ENCODE measurements around the gene RNGTT.

Gene RNGTT

GRCh38 chr6:88629838-88630494 lies 333.5 kb downstream of the RNGTT start:
- no peaks in the 10 kb centered on the region for H3K9me3 ChIP-seq (ENCODE audit: control insufficient read depth in 2 of 2, low read length in 2 of 2)
- no peaks in the 10 kb centered on the region for H3K36me3 ChIP-seq (ENCODE audit: control insufficient read depth in 2 of 2, insufficient read depth in 2 of 2, low read length in 2 of 2)
- H3K4me3 ChIP-seq (ENCODE audit: low read length in 2 of 2) = no peak overlapping the region
- no peaks in the 10 kb centered on the region for H3K4me1 ChIP-seq (ENCODE audit: control insufficient read depth, insufficient read depth, low read length)
- H3K27me3 ChIP-seq (ENCODE audit: control insufficient read depth in 1 of 2, insufficient read depth in 2 of 2, low read length in 2 of 2) = no peaks in the 10 kb centered on the region
- H3K9ac ChIP-seq (ENCODE audit: low read length in 2 of 2) = no peak overlapping the region
- H3K27ac ChIP-seq (ENCODE audit: low read length) = no peak overlapping the region

- Histone ChIP-seq H3K9me3 (ENCODE audit: control insufficient read depth in 2 of 2, low read length in 2 of 2) (no peaks in the 10 kb centered on the region), H3K9ac (ENCODE audit: low read length in 2 of 2) (no peak overlapping the region), H3K36me3 (ENCODE audit: control insufficient read depth in 2 of 2, insufficient read depth in 2 of 2, low read length in 2 of 2) (no peaks in the 10 kb centered on the region), H3K27me3 (ENCODE audit: control insufficient read depth in 1 of 2, insufficient read depth in 2 of 2, low read length in 2 of 2) (no peaks in the 10 kb centered on the region), H3K4me1 (ENCODE audit: control insufficient read depth, insufficient read depth, low read length) (no peaks in the 10 kb centered on the region), H3K27ac (ENCODE audit: low read length) (no peak overlapping the region), H3K4me3 (ENCODE audit: low read length in 2 of 2) (no peak overlapping the region)
Measured at GRCh38 chr6:88626460-88626859, 337.0 kb downstream of the RNGTT start.

- H3K36me3 ChIP-seq (ENCODE audit: control insufficient read depth in 2 of 2, insufficient read depth in 2 of 2, low read length in 2 of 2) = no peaks in the 10 kb centered on the region
- no peak overlapping the region for H3K27ac ChIP-seq (ENCODE audit: low read length)
- H3K9me3 ChIP-seq (ENCODE audit: control insufficient read depth in 2 of 2, low read length in 2 of 2) = no peaks in the 10 kb centered on the region
- no peak overlapping the region for H3K4me3 ChIP-seq (ENCODE audit: low read length in 2 of 2)
- H3K4me1 ChIP-seq (ENCODE audit: control insufficient read depth, insufficient read depth, low read length) = no peaks in the 10 kb centered on the region
- H3K9ac ChIP-seq (ENCODE audit: low read length in 2 of 2) = no peak overlapping the region
- no peaks in the 10 kb centered on the region for H3K27me3 ChIP-seq (ENCODE audit: control insufficient read depth in 1 of 2, insufficient read depth in 2 of 2, low read length in 2 of 2)
Measured at GRCh38 chr6:88623531-88623930, 339.9 kb downstream of the RNGTT start.

GRCh38 chr6:88619951-88620350 lies 343.5 kb downstream of the RNGTT start:
- Histone ChIP-seq H3K27me3 (ENCODE audit: control insufficient read depth in 1 of 2, insufficient read depth in 2 of 2, low read length in 2 of 2) (no peaks in the 10 kb centered on the region), H3K4me3 (ENCODE audit: low read length in 2 of 2) (no peak overlapping the region), H3K9ac (ENCODE audit: low read length in 2 of 2) (no peak overlapping the region), H3K36me3 (ENCODE audit: control insufficient read depth in 2 of 2, insufficient read depth in 2 of 2, low read length in 2 of 2) (no peaks in the 10 kb centered on the region), H3K4me1 (ENCODE audit: control insufficient read depth, insufficient read depth, low read length) (no peaks in the 10 kb centered on the region), H3K9me3 (ENCODE audit: control insufficient read depth in 2 of 2, low read length in 2 of 2) (no peaks in the 10 kb centered on the region), H3K27ac (ENCODE audit: low read length) (no peak overlapping the region)

- H3K27me3 ChIP-seq (ENCODE audit: control insufficient read depth in 1 of 2, insufficient read depth in 2 of 2, low read length in 2 of 2) = no peaks in the 10 kb centered on the region
- H3K36me3 ChIP-seq (ENCODE audit: control insufficient read depth in 2 of 2, insufficient read depth in 2 of 2, low read length in 2 of 2) = no peaks in the 10 kb centered on the region
- no peak overlapping the region for H3K4me3 ChIP-seq (ENCODE audit: low read length in 2 of 2)
- H3K4me1 ChIP-seq (ENCODE audit: control insufficient read depth, insufficient read depth, low read length) = no peaks in the 10 kb centered on the region
- no peak overlapping the region for H3K27ac ChIP-seq (ENCODE audit: low read length)
- no peak overlapping the region for H3K9ac ChIP-seq (ENCODE audit: low read length in 2 of 2)
- H3K9me3 ChIP-seq (ENCODE audit: control insufficient read depth in 2 of 2, low read length in 2 of 2) = no peaks in the 10 kb centered on the region
Measured at GRCh38 chr6:88616380-88616779, 347.0 kb downstream of the RNGTT start.

- H3K27me3 ChIP-seq (ENCODE audit: control insufficient read depth in 1 of 2, insufficient read depth in 2 of 2, low read length in 2 of 2) = no peaks in the 10 kb centered on the region
- no peaks in the 10 kb centered on the region for H3K4me1 ChIP-seq (ENCODE audit: control insufficient read depth, insufficient read depth, low read length)
- H3K27ac ChIP-seq (ENCODE audit: low read length) = no peak overlapping the region
- H3K9ac ChIP-seq (ENCODE audit: low read length in 2 of 2) = no peak overlapping the region
- no peaks in the 10 kb centered on the region for H3K9me3 ChIP-seq (ENCODE audit: control insufficient read depth in 2 of 2, low read length in 2 of 2)
- no peak overlapping the region for H3K4me3 ChIP-seq (ENCODE audit: low read length in 2 of 2)
- no peaks in the 10 kb centered on the region for H3K36me3 ChIP-seq (ENCODE audit: control insufficient read depth in 2 of 2, insufficient read depth in 2 of 2, low read length in 2 of 2)
Measured at GRCh38 chr6:88614316-88614877, 349.0 kb downstream of the RNGTT start.

- H3K9me3 ChIP-seq (ENCODE audit: control insufficient read depth in 2 of 2, low read length in 2 of 2) = no peaks in the 10 kb centered on the region
- H3K9ac ChIP-seq (ENCODE audit: low read length in 2 of 2) = no peak overlapping the region
- no peaks in the 10 kb centered on the region for H3K36me3 ChIP-seq (ENCODE audit: control insufficient read depth in 2 of 2, insufficient read depth in 2 of 2, low read length in 2 of 2)
- no peaks in the 10 kb centered on the region for H3K27me3 ChIP-seq (ENCODE audit: control insufficient read depth in 1 of 2, insufficient read depth in 2 of 2, low read length in 2 of 2)
- H3K27ac ChIP-seq (ENCODE audit: low read length) = no peak overlapping the region
- H3K4me1 ChIP-seq (ENCODE audit: control insufficient read depth, insufficient read depth, low read length) = no peaks in the 10 kb centered on the region
- no peak overlapping the region for H3K4me3 ChIP-seq (ENCODE audit: low read length in 2 of 2)
Measured at GRCh38 chr6:88612631-88613030, 350.8 kb downstream of the RNGTT start.

GRCh38 chr6:88611721-88612120 lies 351.7 kb downstream of the RNGTT start:
- Histone ChIP-seq H3K36me3 (ENCODE audit: control insufficient read depth in 2 of 2, insufficient read depth in 2 of 2, low read length in 2 of 2) (no peaks in the 10 kb centered on the region), H3K9ac (ENCODE audit: low read length in 2 of 2) (no peak overlapping the region), H3K4me1 (ENCODE audit: control insufficient read depth, insufficient read depth, low read length) (no peaks in the 10 kb centered on the region), H3K27me3 (ENCODE audit: control insufficient read depth in 1 of 2, insufficient read depth in 2 of 2, low read length in 2 of 2) (no peaks in the 10 kb centered on the region), H3K27ac (ENCODE audit: low read length) (no peak overlapping the region), H3K4me3 (ENCODE audit: low read length in 2 of 2) (no peak overlapping the region), H3K9me3 (ENCODE audit: control insufficient read depth in 2 of 2, low read length in 2 of 2) (no peaks in the 10 kb centered on the region)

GRCh38 chr6:88609983-88610382 lies 353.4 kb downstream of the RNGTT start:
- Histone ChIP-seq H3K27ac (ENCODE audit: low read length) (no peak overlapping the region), H3K9me3 (ENCODE audit: control insufficient read depth in 2 of 2, low read length in 2 of 2) (no peaks in the 10 kb centered on the region), H3K27me3 (ENCODE audit: control insufficient read depth in 1 of 2, insufficient read depth in 2 of 2, low read length in 2 of 2) (no peaks in the 10 kb centered on the region), H3K4me3 (ENCODE audit: low read length in 2 of 2) (no peak overlapping the region), H3K4me1 (ENCODE audit: control insufficient read depth, insufficient read depth, low read length) (no peaks in the 10 kb centered on the region), H3K9ac (ENCODE audit: low read length in 2 of 2) (no peak overlapping the region), H3K36me3 (ENCODE audit: control insufficient read depth in 2 of 2, insufficient read depth in 2 of 2, low read length in 2 of 2) (no peaks in the 10 kb centered on the region)

- Histone ChIP-seq H3K4me1 (ENCODE audit: control insufficient read depth, insufficient read depth, low read length) (no peaks in the 10 kb centered on the region), H3K27me3 (ENCODE audit: control insufficient read depth in 1 of 2, insufficient read depth in 2 of 2, low read length in 2 of 2) (no peaks in the 10 kb centered on the region), H3K36me3 (ENCODE audit: control insufficient read depth in 2 of 2, insufficient read depth in 2 of 2, low read length in 2 of 2) (no peaks in the 10 kb centered on the region)
Measured at GRCh38 chr6:88605271-88605670, 358.1 kb downstream of the RNGTT start.

GRCh38 chr6:88599571-88599970 lies 363.8 kb downstream of the RNGTT start:
- Histone ChIP-seq H3K9ac (ENCODE audit: low read length in 2 of 2) (no peak overlapping the region), H3K4me3 (ENCODE audit: low read length in 2 of 2) (no peak overlapping the region), H3K27ac (ENCODE audit: low read length) (no peak overlapping the region), H3K36me3 (ENCODE audit: control insufficient read depth in 2 of 2, insufficient read depth in 2 of 2, low read length in 2 of 2) (no peaks in the 10 kb centered on the region), H3K4me1 (ENCODE audit: control insufficient read depth, insufficient read depth, low read length) (peaks cover 3% of the 10 kb centered on the region), H3K27me3 (ENCODE audit: control insufficient read depth in 1 of 2, insufficient read depth in 2 of 2, low read length in 2 of 2) (no peaks in the 10 kb centered on the region), H3K9me3 (ENCODE audit: control insufficient read depth in 2 of 2, low read length in 2 of 2) (no peaks in the 10 kb centered on the region)

More at GRCh38 chr6:88605271-88605670, 358.1 kb downstream of the RNGTT start:
- Histone ChIP-seq H3K4me3 (ENCODE audit: low read length in 2 of 2) (no peak overlapping the region), H3K27ac (ENCODE audit: low read length) (no peak overlapping the region), H3K9ac (ENCODE audit: low read length in 2 of 2) (no peak overlapping the region), H3K9me3 (ENCODE audit: control insufficient read depth in 2 of 2, low read length in 2 of 2) (no peaks in the 10 kb centered on the region)

All from stomach smooth muscle (tissue), 2 donors.